GM12892 (cell line): ENCODE data around the gene ADARB2.

ENCODE experiments used
- POLR2A ChIP-seq: IDR thresholded peaks from 2 replicates; pipeline ENCODE4 v1.6.1; 2011; ENCODE audit warnings: low read depth, low read length, control low read depth
- POLR2AphosphoS5 ChIP-seq: IDR thresholded peaks from 2 replicates; pipeline ENCODE4 v1.6.1; 2011; ENCODE audit warnings: low read depth, low read length, control low read depth

GRCh38 chr10:1230592-1231275 lies 506.6 kb downstream of the ADARB2 start:
- no peak for TF ChIP-seq POLR2AphosphoS5
- TF ChIP-seq POLR2A = no peak
